ENCODE results near the gene SYT6. TPM values are rescaled to one million over a fixed set of nuclear protein-coding genes. Genes with fewer than 3 reads are reported as not detected.
"Not testable (repeated sequence)": the region's sequence is repeated elsewhere in the genome, so short reads cannot be mapped to it uniquely, and the experiment has no call there.

SYT6 gene
- total RNA-seq, 1 donor from 2014 or later = not detected

GRCh38 chr1:114061121-114061830, 92.4 kb downstream of the SYT6 start:
- no peak for TF ChIP-seq CTCF (IDR thresholded peaks at IDR 0.05; ENCODE audit: borderline replicate concordance)
- Histone ChIP-seq H3K36me3 (no peaks in the 10 kb centered on the region), H3K4me3 (no peak overlapping the region), H3K4me1 (no peaks in the 10 kb centered on the region), H3K27me3 (ENCODE audit: low read depth) (no peaks in the 10 kb centered on the region), H3K9me3 (replicated peaks) (peaks cover 11% of the 10 kb centered on the region), H3K27ac (replicated peaks) (no peak overlapping the region)
- no peak for DNase-seq
- intact Hi-C loops (cut with micrococcal nuclease) = no loop called here

- DNase-seq; H3K27me3 ChIP-seq (ENCODE audit: low read depth); H3K27ac ChIP-seq (replicated peaks); H3K36me3 ChIP-seq; intact Hi-C loops (cut with micrococcal nuclease); H3K4me1 ChIP-seq; H3K4me3 ChIP-seq: not testable (repeated sequence)
- H3K9me3 ChIP-seq (replicated peaks) = peaks cover 11% of the 10 kb centered on the region
These were observed 95.4 kb downstream of the SYT6 start for GRCh38 chr1:114058236-114058635.

GRCh38 chr1:114054148-114054547, 99.5 kb downstream of the SYT6 start:
- H3K27ac ChIP-seq (replicated peaks) = no peak overlapping the region
- peaks cover 11% of the 10 kb centered on the region for H3K9me3 ChIP-seq (replicated peaks)
- H3K36me3 ChIP-seq = no peaks in the 10 kb centered on the region
- TF ChIP-seq CTCF (IDR thresholded peaks at IDR 0.05; ENCODE audit: borderline replicate concordance) = no peak
- no peak overlapping the region for H3K4me3 ChIP-seq
- H3K4me1 ChIP-seq = no peaks in the 10 kb centered on the region
- no peak for DNase-seq
- intact Hi-C loops (cut with micrococcal nuclease) = no loop called here
- peaks cover 12% of the 10 kb centered on the region for H3K27me3 ChIP-seq (ENCODE audit: low read depth)

- intact Hi-C loops (cut with micrococcal nuclease) = no loop called here
- H3K27ac ChIP-seq (replicated peaks) = no peak overlapping the region
- no peak for DNase-seq
These were observed 105.4 kb downstream of the SYT6 start for GRCh38 chr1:114048232-114048631.

GRCh38 chr1:114043548-114043947, 110.1 kb downstream of the SYT6 start:
- Histone ChIP-seq H3K4me3 (no peak overlapping the region), H3K36me3 (no peaks in the 10 kb centered on the region), H3K4me1 (no peaks in the 10 kb centered on the region), H3K27ac (replicated peaks) (no peak overlapping the region), H3K27me3 (ENCODE audit: low read depth) (peaks cover 24% of the 10 kb centered on the region), H3K9me3 (replicated peaks) (peaks cover 8% of the 10 kb centered on the region)
- DNase-seq = no peak
- intact Hi-C loops (cut with micrococcal nuclease) = no loop called here
- TF ChIP-seq CTCF (IDR thresholded peaks at IDR 0.05; ENCODE audit: borderline replicate concordance) = no peak

More at GRCh38 chr1:114048232-114048631, 105.4 kb downstream of the SYT6 start:
- no peaks in the 10 kb centered on the region for H3K36me3 ChIP-seq
- peaks cover 8% of the 10 kb centered on the region for H3K9me3 ChIP-seq (replicated peaks)
- H3K27me3 ChIP-seq (ENCODE audit: low read depth) = peaks cover 31% of the 10 kb centered on the region
- no peak overlapping the region for H3K4me3 ChIP-seq
- TF ChIP-seq CTCF (IDR thresholded peaks at IDR 0.05; ENCODE audit: borderline replicate concordance) = no peak
- no peaks in the 10 kb centered on the region for H3K4me1 ChIP-seq

- DNase-seq = no peak
- Histone ChIP-seq H3K9me3 (replicated peaks) (peaks cover 8% of the 10 kb centered on the region), H3K27me3 (ENCODE audit: low read depth) (peaks cover 19% of the 10 kb centered on the region), H3K27ac (replicated peaks) (no peak overlapping the region), H3K4me1 (no peaks in the 10 kb centered on the region), H3K36me3 (no peaks in the 10 kb centered on the region), H3K4me3 (no peak overlapping the region)
- intact Hi-C loops (cut with micrococcal nuclease) = no loop called here
- no peak for TF ChIP-seq CTCF (IDR thresholded peaks at IDR 0.05; ENCODE audit: borderline replicate concordance)
These were observed 110.6 kb downstream of the SYT6 start for GRCh38 chr1:114043054-114043453.
